H1 (cell line): ENCODE data around the gene KCNQ1OT1. TPM values are rescaled to one million over a fixed set of nuclear protein-coding genes. Genes with fewer than 3 reads are reported as not detected.

Source experiments
- CTCF ChIA-PET: fragments of 300-600 bp; sonication (Branson Sonifier 250); formaldehyde crosslinking; loops from one replicate; lab custom pipeline; 2021; ENCODE audit not compliant: partially characterized antibody; lab: Charles Lee
- POLR2A ChIA-PET: fragments of 300-600 bp; sonication (Branson Sonifier 250); formaldehyde crosslinking; loops from one replicate; lab custom pipeline; 2021; ENCODE audit warnings: inconsistent platforms; ENCODE audit not compliant: partially characterized antibody; lab: Charles Lee
- DNase-seq, 2 experiments: peaks; one replicate each; pipeline versions ENCODE4 v3.0.0 to v3.0.0-alpha.2; 2010 to 2022; ENCODE audit warnings: low spot score in 2 of 2, low read depth in 1 of 2, mixed read lengths in 1 of 2
- FAIRE-seq: peaks from 2 replicates; lab custom pipeline; 2011; peaks lifted over from hg19 to GRCh38; lab: Jason Lieb, UNC
- H2AFZ ChIP-seq: 2 replicates; pipeline ENCODE4 v1.8.1; 2012; ENCODE audit warnings: low read length, inconsistent platforms
- H2AK5ac ChIP-seq: 2 replicates; pipeline ENCODE4 v1.6.1; 2013; ENCODE audit warnings: low read depth, low read length
- H2BK120ac ChIP-seq: replicated peaks from 2 replicates; pipeline ENCODE3; 2013; ENCODE audit warnings: low read depth, low read length, inconsistent platforms
- H2BK12ac ChIP-seq: 2 replicates; pipeline ENCODE4 v1.6.1; 2013; ENCODE audit warnings: low read depth, low read length
- H2BK15ac ChIP-seq: 2 replicates; pipeline ENCODE4 v1.6.1; 2013; ENCODE audit warnings: low read length
- H2BK20ac ChIP-seq: 2 replicates; pipeline ENCODE4 v1.6.1; 2013; ENCODE audit warnings: low read length
- H2BK5ac ChIP-seq: 2 replicates; pipeline ENCODE4 v1.6.1; 2013; ENCODE audit warnings: low read depth, low read length
- H3K14ac ChIP-seq: 2 replicates; pipeline ENCODE4 v1.6.1; 2013; ENCODE audit warnings: inconsistent platforms; ENCODE audit not compliant: insufficient read length
- H3K18ac ChIP-seq: 2 replicates; pipeline ENCODE4 v1.6.1; 2013; ENCODE audit warnings: low read length; ENCODE audit errors: extremely low read depth
- H3K23ac ChIP-seq: 2 replicates; pipeline ENCODE4 v1.6.1; 2013; ENCODE audit warnings: inconsistent platforms; ENCODE audit not compliant: insufficient read length
- H3K23me2 ChIP-seq: 2 replicates; pipeline ENCODE4 v1.6.1; 2013; ENCODE audit warnings: low read depth, low read length
- H3K27ac ChIP-seq: 2 replicates; pipeline ENCODE4 v1.6.1; 2011; ENCODE audit warnings: low read depth, low read length, inconsistent platforms
- H3K27me3 ChIP-seq, 4 experiments: replicated peaks in 1 of 4; 1 replicate in 1 of 4; 2 replicates in 3 of 4; pipeline versions ENCODE4 v1.6.1 to v1.8.1; 2011 to 2013; ENCODE audit warnings: low read length in 3 of 4, mild to moderate bottlenecking in 3 of 4, inconsistent platforms in 2 of 4, mixed read lengths in 2 of 4, moderate library complexity in 1 of 4; ENCODE audit not compliant: control insufficient read depth in 3 of 4, insufficient read depth in 3 of 4; ENCODE audit errors: extremely low read depth in 1 of 4
- H3K36me3 ChIP-seq, 4 experiments: 2 replicates each; pipeline versions ENCODE4 v1.6.1 to v1.8.1; 2011 to 2013; ENCODE audit warnings: mild to moderate bottlenecking in 4 of 4, low read length in 3 of 4, moderate library complexity in 2 of 4, control low read depth in 1 of 4, inconsistent platforms in 1 of 4; ENCODE audit not compliant: insufficient read depth in 4 of 4, control insufficient read depth in 2 of 4
- H3K4ac ChIP-seq: replicated peaks from 2 replicates; pipeline ENCODE3; 2013; ENCODE audit warnings: low read length, low read depth, mixed read lengths, inconsistent platforms; ENCODE audit not compliant: insufficient read length
- H3K4me1 ChIP-seq, 4 experiments: replicated peaks in 1 of 4; 1 replicate in 1 of 4; 2 replicates in 3 of 4; pipeline versions ENCODE4 v1.6.1 to v1.8.1; 2011 to 2013; ENCODE audit warnings: low read length in 3 of 4, inconsistent platforms in 2 of 4, mixed read lengths in 1 of 4; ENCODE audit not compliant: insufficient read depth in 4 of 4, control insufficient read depth in 3 of 4
- H3K4me2 ChIP-seq, 2 experiments: 2 replicates each; pipeline versions ENCODE4 v1.6.1 to v1.8.1; 2011 to 2013; ENCODE audit warnings: low read depth in 2 of 2, low read length in 2 of 2, control low read depth in 1 of 2, inconsistent platforms in 1 of 2, mild to moderate bottlenecking in 1 of 2; ENCODE audit not compliant: insufficient read depth in 1 of 2
- H3K4me3 ChIP-seq, 4 experiments: fragments of 200-600, 300-600 bp in 1 of 4; sonication (generic), shearing (Covaris generic), sonication (Bioruptor Twin) in 1 of 4; 2 replicates each; pipeline versions ENCODE4 v1.5.1 to v1.8.1; 2011 to 2016; ENCODE audit warnings: low read length in 4 of 4, low read depth in 3 of 4, control low read depth in 2 of 4, inconsistent platforms in 2 of 4, mild to moderate bottlenecking in 2 of 4, mixed read lengths in 1 of 4, moderate library complexity in 1 of 4; ENCODE audit not compliant: insufficient read depth in 2 of 4; ENCODE audit errors: extremely low read depth in 1 of 4
- H3K56ac ChIP-seq: replicated peaks from 2 replicates; pipeline ENCODE3; 2013; ENCODE audit warnings: low read depth, mild to moderate bottlenecking, mixed read lengths, low read length, inconsistent platforms; ENCODE audit not compliant: insufficient read length
- H3K79me1 ChIP-seq: 2 replicates; pipeline ENCODE4 v1.6.1; 2013; ENCODE audit warnings: low read depth, low read length, control low read depth
- H3K79me2 ChIP-seq, 2 experiments: 2 replicates each; pipeline versions ENCODE4 v1.6.1 to v1.8.1; 2012 to 2013; ENCODE audit warnings: low read length in 2 of 2, mild to moderate bottlenecking in 2 of 2, inconsistent platforms in 1 of 2; ENCODE audit not compliant: insufficient read depth in 2 of 2, control insufficient read depth in 1 of 2
- H3K9ac ChIP-seq, 4 experiments: replicated peaks in 1 of 4; 1 replicate in 1 of 4; 2 replicates in 3 of 4; pipeline versions ENCODE4 v1.6.1 to v1.8.1; 2011 to 2013; ENCODE audit warnings: low read depth in 3 of 4, low read length in 3 of 4, control low read depth in 2 of 4, mild to moderate bottlenecking in 2 of 4, moderate library complexity in 2 of 4, inconsistent platforms in 1 of 4; ENCODE audit errors: extremely low read depth in 1 of 4
- H3K9me3 ChIP-seq, 2 experiments: 2 replicates each; pipeline versions ENCODE4 v1.6.1 to v1.8.1; 2012 to 2013; ENCODE audit warnings: mild to moderate bottlenecking in 2 of 2, moderate library complexity in 2 of 2, control low read depth in 1 of 2, inconsistent platforms in 1 of 2, low read depth in 1 of 2, low read length in 1 of 2, mixed read lengths in 1 of 2; ENCODE audit not compliant: insufficient read depth in 2 of 2
- H4K20me1 ChIP-seq, 2 experiments: replicated peaks in 1 of 2; 2 replicates each; pipeline versions ENCODE3 to v1.8.1; 2011 to 2013; ENCODE audit warnings: inconsistent platforms in 2 of 2, low read length in 2 of 2, mild to moderate bottlenecking in 1 of 2; ENCODE audit not compliant: insufficient read depth in 2 of 2, control insufficient read depth in 1 of 2
- H4K5ac ChIP-seq: 2 replicates; pipeline ENCODE4 v1.6.1; 2013; ENCODE audit warnings: low read length, low read depth, mixed read lengths, inconsistent platforms; ENCODE audit not compliant: insufficient read length
- H4K8ac ChIP-seq: 2 replicates; pipeline ENCODE4 v1.8.0; 2013; ENCODE audit warnings: mild to moderate bottlenecking, moderate library complexity, low read length, inconsistent platforms; ENCODE audit not compliant: insufficient read depth; ENCODE audit errors: extremely low read depth
- H4K91ac ChIP-seq: replicated peaks from 2 replicates; pipeline ENCODE3; 2013; ENCODE audit warnings: low read length, mixed read lengths, inconsistent platforms; ENCODE audit not compliant: insufficient read length
- BRCA1 ChIP-seq: IDR thresholded peaks from 2 replicates; pipeline ENCODE4 v1.6.1; 2012; ENCODE audit warnings: low read depth, low read length, improper control_type of control experiment
- WGBS, 2 experiments: shearing (Covaris generic) in 1 of 2; methylation state at CpG; one replicate each; pipeline versions ENCODE4 v1.1.6 to v1.1.7; 2013 to 2015; ENCODE audit warnings: low lambda C conversion rate in 2 of 2, mixed read lengths in 2 of 2, inconsistent platforms in 1 of 2, low coverage in 1 of 2, missing lambda C conversion rate in 1 of 2; ENCODE audit not compliant: insufficient replicate concordance in 2 of 2, insufficient coverage in 1 of 2, insufficient read length in 1 of 2; ENCODE audit errors: extremely low coverage in 1 of 2, missing lambda C conversion rate in 1 of 2; 5-methylcytosine and 5-hydroxymethylcytosine counted together
- polyA plus RNA-seq, 7 experiments: library from polyadenylated mRNA; depleted of rRNA in 3 of 7; stranded (reverse) in 5 of 7; unstranded in 2 of 7; fragments of >200 nt in 5 of 7; fragments of 200-250 nt in 2 of 7; gene quantifications; 1 replicate in 5 of 7; 2 replicates in 1 of 7; 4 replicates in 1 of 7; pipeline versions ENCODE4 v1.2.1 to v1.2.3, GENCODE V29; 2011 to 2013; ENCODE audit warnings: missing spikeins in 2 of 7, mixed read lengths in 2 of 7
- total RNA-seq: library from RNA; stranded (reverse); fragmentation: NEBNext Ultra II Directional; extraction: Animal tissue kit (Norgen Biotek cat#: 25700); gene quantifications from 2 replicates; pipeline ENCODE4 v1.2.1, GENCODE V29; 2021

KCNQ1OT1 gene
- total and polyA plus RNA-seq, 2 of the 8 experiments (the other 6 are each of a cell fraction or from before 2014, with no cell fraction given) = 0.21 to 1.2 TPM

DNA sequence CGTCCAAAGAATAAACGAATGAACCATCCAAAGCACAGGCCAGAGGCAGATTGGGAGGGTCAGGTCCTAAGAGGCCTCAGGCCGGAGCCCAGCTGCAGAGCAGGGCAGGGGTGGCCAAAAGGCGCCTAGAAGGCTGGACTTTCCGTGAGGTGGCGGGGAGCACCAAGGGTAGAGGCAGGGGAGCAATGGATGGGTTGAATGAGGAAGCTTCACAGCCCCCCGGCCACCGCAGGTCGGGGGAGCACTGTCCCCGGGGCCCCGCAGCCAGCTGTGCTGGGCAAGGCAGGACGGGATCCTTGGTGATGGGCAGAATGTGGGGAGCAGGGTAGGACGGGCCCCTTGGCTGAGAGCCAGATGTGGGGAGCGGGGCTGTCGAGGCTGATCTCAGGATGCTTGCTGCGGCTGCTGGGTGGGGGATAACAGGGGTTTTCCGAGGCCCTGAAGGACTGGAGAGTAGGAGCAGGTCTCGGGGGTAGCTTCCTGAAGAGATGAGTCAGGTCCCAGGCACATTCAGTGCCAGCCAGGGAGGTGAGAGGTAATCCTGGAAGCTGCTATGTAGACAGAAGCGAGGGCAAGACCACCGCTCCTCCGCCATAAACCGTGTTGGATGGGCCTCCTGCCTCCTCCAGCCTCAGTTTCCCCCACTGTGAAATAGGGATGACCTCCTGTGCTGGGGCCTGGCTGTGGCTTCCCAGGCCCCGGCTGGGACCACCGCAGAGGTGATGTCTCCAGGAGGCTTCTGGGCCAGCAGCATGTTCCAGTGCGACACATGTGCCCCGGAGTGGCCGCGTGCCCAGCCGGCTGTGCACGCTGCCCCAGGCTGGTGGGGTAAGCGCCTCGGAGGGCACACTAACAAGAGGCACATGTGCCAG, 34.6 kb upstream of the KCNQ1OT1 start:
- FAIRE-seq = no peak
- no peak overlapping the region for H3K56ac ChIP-seq
- no peak overlapping the region for H3K18ac ChIP-seq
- H3K23me2 ChIP-seq = no peaks in the 10 kb centered on the region
- H2BK20ac ChIP-seq = no peak overlapping the region
- no peak overlapping the region for H2BK120ac ChIP-seq
- CTCF ChIA-PET = interaction anchor here (0.6 to 2.1 kb wide), 5 partner anchors 10 to 183 kb away, joined by 3 to 4 read pairs (median 3); no protein-coding TSS in a partner anchor
- no peak overlapping the region for H2BK5ac ChIP-seq
- H3K23ac ChIP-seq = no peak overlapping the region
- H2BK15ac ChIP-seq = 0 out of 2 replicates have a peak overlapping the region, but pooled peaks have one; percentile 61
- no peaks in the 10 kb centered on the region for H3K79me2 ChIP-seq
- no peaks in the 10 kb centered on the region for H4K20me1 ChIP-seq
- no peaks in the 10 kb centered on the region for H3K36me3 ChIP-seq
- no peak overlapping the region for H3K27ac ChIP-seq
- peaks cover 0 to 33% (median 23%) of the 10 kb centered on the region in 4 experiments; a peak in 6 of 7 replicates for H3K27me3 ChIP-seq
- WGBS, 2 experiments = 86% methylated on average over 32 of the region's 32 CpGs; no CpG with 5 or more reads in 1 of the 2 experiments
- H4K8ac ChIP-seq = no peak overlapping the region; the same call in 1 of the 2 replicates
- POLR2A ChIA-PET = no interaction called here
- no peak overlapping the region for H4K91ac ChIP-seq
- no peak overlapping the region; the same call in 1 of the 2 replicates for H2AK5ac ChIP-seq
- DNase-seq = no peak
- H3K4me1 ChIP-seq = peaks cover 0 to 4% (median 0%) of the 10 kb centered on the region in 4 experiments; a peak in 1 of 7 replicates
- no peak overlapping the region for H3K4me2 ChIP-seq
- no peak overlapping the region for H2AFZ ChIP-seq
- H3K9me3 ChIP-seq = no peaks in the 10 kb centered on the region
- no peak overlapping the region for H3K9ac ChIP-seq
- H3K4ac ChIP-seq = no peak overlapping the region
- no peaks in the 10 kb centered on the region for H3K79me1 ChIP-seq
- H2BK12ac ChIP-seq = no peak overlapping the region
- H3K14ac ChIP-seq = no peak overlapping the region
- H4K5ac ChIP-seq = no peak overlapping the region
- H3K4me3 ChIP-seq = no peak overlapping the region
- no peak for TF ChIP-seq BRCA1
